Ishikawa (cell line): Measurements from ENCODE around the gene BACH2.

Experiments
- CEBPB ChIP-seq: IDR thresholded peaks from 2 replicates; pipeline ENCODE4 v1.6.1; 2012
- CREB1 ChIP-seq: IDR thresholded peaks from 2 replicates; pipeline ENCODE4 v1.6.1; 2012; ENCODE audit warnings: low read depth
- EGR1 ChIP-seq: IDR thresholded peaks from 2 replicates; pipeline ENCODE4 v1.6.1; 2012
- EP300 ChIP-seq: IDR thresholded peaks from 2 replicates; pipeline ENCODE4 v1.6.1; 2012; ENCODE audit warnings: borderline replicate concordance
- FOXM1 ChIP-seq: IDR thresholded peaks from 2 replicates; pipeline ENCODE4 v1.6.1; 2012; ENCODE audit warnings: low read depth, borderline replicate concordance
- NFIC ChIP-seq: IDR thresholded peaks from 2 replicates; pipeline ENCODE4 v1.6.1; 2012
- RAD21 ChIP-seq: IDR thresholded peaks from 2 replicates; pipeline ENCODE4 v1.6.1; 2012; ENCODE audit warnings: low read depth
- TAF1 ChIP-seq: IDR thresholded peaks from 2 replicates; pipeline ENCODE4 v1.6.1; 2012; ENCODE audit warnings: low read depth, mild to moderate bottlenecking
- TCF12 ChIP-seq: IDR thresholded peaks from 2 replicates; pipeline ENCODE4 v1.6.1; 2012; ENCODE audit warnings: low read depth
- TEAD4 ChIP-seq: IDR thresholded peaks from 2 replicates; pipeline ENCODE4 v1.6.1; 2012
- YY1 ChIP-seq: IDR thresholded peaks from 2 replicates; pipeline ENCODE4 v1.6.1; 2012; ENCODE audit warnings: low read depth
- ZBTB7A ChIP-seq: IDR thresholded peaks from 2 replicates; pipeline ENCODE4 v1.6.1; 2012; ENCODE audit warnings: low read depth
- TF ChIP-seq, protein P1 (sequence below): IDR thresholded peaks from 2 replicates; pipeline ENCODE4 v1.6.1; 2012; ENCODE audit warnings: low read depth, mild to moderate bottlenecking
- TF ChIP-seq, protein P2 (sequence below): IDR thresholded peaks from 2 replicates; pipeline ENCODE4 v1.6.1; 2012
- TF ChIP-seq, protein P3 (sequence below): IDR thresholded peaks from 2 replicates; pipeline ENCODE4 v1.6.1; 2012

BACH2 gene

DNA sequence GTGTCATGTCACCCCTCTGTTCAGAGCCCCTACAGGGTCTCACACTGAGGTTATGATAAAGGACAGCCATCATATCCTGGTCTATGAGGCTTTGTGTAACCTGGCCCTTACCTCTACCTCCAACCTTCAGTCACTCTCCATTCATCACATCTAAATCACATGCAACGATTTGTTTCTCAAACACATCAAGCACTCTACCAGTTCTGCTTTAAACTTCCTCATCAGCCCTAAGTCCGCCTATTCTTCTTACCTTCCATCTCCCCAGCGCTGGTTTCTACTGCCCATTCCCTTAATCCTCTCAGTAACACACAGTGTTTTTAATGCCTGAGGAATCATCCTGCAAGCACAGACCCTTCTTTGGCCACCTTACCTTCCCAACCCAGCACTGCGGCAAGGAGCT is 17.9 kb upstream of the BACH2 start:
- TF ChIP-seq NFIC: no peak
- TF ChIP-seq, protein P1, sequence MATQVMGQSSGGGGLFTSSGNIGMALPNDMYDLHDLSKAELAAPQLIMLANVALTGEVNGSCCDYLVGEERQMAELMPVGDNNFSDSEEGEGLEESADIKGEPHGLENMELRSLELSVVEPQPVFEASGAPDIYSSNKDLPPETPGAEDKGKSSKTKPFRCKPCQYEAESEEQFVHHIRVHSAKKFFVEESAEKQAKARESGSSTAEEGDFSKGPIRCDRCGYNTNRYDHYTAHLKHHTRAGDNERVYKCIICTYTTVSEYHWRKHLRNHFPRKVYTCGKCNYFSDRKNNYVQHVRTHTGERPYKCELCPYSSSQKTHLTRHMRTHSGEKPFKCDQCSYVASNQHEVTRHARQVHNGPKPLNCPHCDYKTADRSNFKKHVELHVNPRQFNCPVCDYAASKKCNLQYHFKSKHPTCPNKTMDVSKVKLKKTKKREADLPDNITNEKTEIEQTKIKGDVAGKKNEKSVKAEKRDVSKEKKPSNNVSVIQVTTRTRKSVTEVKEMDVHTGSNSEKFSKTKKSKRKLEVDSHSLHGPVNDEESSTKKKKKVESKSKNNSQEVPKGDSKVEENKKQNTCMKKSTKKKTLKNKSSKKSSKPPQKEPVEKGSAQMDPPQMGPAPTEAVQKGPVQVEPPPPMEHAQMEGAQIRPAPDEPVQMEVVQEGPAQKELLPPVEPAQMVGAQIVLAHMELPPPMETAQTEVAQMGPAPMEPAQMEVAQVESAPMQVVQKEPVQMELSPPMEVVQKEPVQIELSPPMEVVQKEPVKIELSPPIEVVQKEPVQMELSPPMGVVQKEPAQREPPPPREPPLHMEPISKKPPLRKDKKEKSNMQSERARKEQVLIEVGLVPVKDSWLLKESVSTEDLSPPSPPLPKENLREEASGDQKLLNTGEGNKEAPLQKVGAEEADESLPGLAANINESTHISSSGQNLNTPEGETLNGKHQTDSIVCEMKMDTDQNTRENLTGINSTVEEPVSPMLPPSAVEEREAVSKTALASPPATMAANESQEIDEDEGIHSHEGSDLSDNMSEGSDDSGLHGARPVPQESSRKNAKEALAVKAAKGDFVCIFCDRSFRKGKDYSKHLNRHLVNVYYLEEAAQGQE: no peak
- TF ChIP-seq, protein P2, sequence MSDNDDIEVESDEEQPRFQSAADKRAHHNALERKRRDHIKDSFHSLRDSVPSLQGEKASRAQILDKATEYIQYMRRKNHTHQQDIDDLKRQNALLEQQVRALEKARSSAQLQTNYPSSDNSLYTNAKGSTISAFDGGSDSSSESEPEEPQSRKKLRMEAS: no peak
- TF ChIP-seq TAF1: no peak
- no peak for TF ChIP-seq ZBTB7A
- no peak for TF ChIP-seq EGR1
- TF ChIP-seq EP300: no peak
- TF ChIP-seq, protein P3, sequence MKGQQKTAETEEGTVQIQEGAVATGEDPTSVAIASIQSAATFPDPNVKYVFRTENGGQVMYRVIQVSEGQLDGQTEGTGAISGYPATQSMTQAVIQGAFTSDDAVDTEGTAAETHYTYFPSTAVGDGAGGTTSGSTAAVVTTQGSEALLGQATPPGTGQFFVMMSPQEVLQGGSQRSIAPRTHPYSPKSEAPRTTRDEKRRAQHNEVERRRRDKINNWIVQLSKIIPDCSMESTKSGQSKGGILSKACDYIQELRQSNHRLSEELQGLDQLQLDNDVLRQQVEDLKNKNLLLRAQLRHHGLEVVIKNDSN: no peak
- TF ChIP-seq CREB1: no peak
- no peak for TF ChIP-seq RAD21
- TF ChIP-seq TEAD4: no peak
- no peak for TF ChIP-seq TCF12
- no peak for TF ChIP-seq YY1
- no peak for TF ChIP-seq CEBPB

DNA sequence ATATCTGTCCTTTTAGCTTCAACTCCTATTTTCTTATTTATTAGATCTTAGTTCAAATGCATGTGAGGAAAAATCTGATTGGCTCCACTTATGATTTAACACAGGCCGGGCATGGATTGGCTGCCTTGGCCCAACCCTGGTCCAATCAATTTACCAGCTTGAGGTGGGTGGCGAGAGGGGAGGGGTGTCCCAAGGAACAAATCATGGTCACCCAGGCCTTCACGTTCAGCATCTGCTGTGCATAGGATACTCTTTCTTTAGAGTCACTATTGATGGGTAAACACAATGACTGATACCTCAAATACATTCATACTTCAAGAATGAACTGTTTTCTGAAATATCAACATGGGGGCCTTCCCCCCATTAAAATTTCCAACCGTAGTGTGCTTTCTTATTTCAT is 14.9 kb upstream of the BACH2 start:
- TF ChIP-seq, protein P3: no peak
- TF ChIP-seq CEBPB (no peak), TAF1 (no peak), FOXM1 (no peak), CREB1 (no peak), TCF12 (no peak), ZBTB7A (no peak), TEAD4 (no peak), RAD21 (no peak), EGR1 (no peak), EP300 (no peak), NFIC (no peak)
- TF ChIP-seq, protein P1: no peak

DNA sequence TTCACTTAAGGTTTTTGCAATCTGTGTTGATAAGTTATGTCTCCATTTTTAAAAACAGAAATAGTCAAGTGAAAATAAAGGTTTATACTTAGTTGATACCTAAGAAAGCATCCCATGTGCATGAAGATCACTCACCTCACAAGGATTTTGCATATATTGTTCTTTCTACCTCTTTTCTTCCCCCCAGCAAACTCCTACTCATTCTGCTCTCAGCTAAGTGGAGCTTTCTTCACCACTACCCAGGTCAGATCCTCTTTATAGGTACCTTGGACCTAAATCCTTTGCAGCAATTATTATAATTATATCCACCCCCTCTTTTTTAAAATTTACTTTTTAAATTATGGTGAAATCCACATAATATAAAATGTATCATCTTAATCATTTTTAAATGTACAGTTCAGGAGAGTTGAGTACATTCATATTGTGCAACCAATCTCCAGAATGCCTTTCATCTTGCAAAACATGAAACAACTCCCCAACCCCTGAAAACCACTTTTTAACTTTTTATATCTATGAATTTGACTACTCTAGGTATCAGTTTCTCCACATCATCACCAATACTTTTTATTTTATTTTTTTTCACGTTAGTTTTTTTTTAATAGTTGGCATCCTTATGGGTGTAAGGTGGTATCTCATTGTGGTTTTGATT is 9.3 kb upstream of the BACH2 start:
- TF ChIP-seq, protein P1: no peak
- TF ChIP-seq TCF12 (no peak), EGR1 (no peak)

DNA sequence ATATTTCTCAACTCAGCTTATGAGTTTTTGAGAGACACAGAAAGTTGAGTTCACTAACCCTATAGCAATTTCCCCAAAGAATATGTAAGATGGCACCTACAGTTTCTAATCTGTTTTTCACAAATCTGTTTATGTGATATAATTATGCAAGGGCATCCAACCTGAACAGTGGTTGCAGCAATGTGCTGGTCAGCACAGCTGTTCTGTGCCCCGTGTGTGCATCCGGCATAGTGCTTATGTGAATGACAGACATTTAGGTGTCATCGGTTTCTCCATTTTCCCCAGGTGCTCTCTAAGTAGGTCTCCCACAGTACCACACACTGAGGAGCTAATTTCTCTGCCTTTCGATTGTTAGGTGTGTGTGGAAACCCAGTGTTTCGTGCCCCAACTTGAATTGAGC is 7.7 kb upstream of the BACH2 start:
- no peak for TF ChIP-seq RAD21
- TF ChIP-seq, protein P3: no peak

DNA sequence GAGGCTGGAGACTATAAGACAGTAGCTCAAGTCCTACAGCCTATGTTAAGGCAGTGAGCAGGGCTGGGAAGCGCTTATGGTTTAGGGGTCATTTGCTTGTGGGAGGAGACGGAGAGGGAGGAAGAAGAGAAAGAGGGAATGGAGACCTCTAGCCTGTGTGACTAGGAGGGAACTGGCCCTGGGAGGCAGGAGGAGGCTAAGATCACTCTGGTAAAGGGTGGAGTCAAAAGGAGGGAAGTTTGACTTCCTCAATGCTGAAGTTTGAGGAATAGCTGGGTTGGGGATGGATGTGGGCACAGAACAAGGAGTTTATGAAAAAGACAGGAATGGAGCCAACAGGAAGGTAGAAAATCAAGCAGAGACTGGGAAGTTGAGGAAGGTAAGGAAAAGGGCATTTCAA is 6.4 kb upstream of the BACH2 start:
- TF ChIP-seq YY1: no peak
- TF ChIP-seq CREB1: no peak
- TF ChIP-seq, protein P1: no peak
- no peak for TF ChIP-seq TEAD4
- no peak for TF ChIP-seq RAD21
- TF ChIP-seq FOXM1: no peak
- TF ChIP-seq, protein P3: no peak
- TF ChIP-seq EGR1: no peak
- TF ChIP-seq CEBPB: no peak
- TF ChIP-seq NFIC: no peak
- TF ChIP-seq EP300: no peak
- TF ChIP-seq, protein P2: no peak
- TF ChIP-seq TCF12: no peak
- no peak for TF ChIP-seq TAF1
- no peak for TF ChIP-seq ZBTB7A
